Measurements from ENCODE around the gene SMG6.

Gene SMG6

DNA sequence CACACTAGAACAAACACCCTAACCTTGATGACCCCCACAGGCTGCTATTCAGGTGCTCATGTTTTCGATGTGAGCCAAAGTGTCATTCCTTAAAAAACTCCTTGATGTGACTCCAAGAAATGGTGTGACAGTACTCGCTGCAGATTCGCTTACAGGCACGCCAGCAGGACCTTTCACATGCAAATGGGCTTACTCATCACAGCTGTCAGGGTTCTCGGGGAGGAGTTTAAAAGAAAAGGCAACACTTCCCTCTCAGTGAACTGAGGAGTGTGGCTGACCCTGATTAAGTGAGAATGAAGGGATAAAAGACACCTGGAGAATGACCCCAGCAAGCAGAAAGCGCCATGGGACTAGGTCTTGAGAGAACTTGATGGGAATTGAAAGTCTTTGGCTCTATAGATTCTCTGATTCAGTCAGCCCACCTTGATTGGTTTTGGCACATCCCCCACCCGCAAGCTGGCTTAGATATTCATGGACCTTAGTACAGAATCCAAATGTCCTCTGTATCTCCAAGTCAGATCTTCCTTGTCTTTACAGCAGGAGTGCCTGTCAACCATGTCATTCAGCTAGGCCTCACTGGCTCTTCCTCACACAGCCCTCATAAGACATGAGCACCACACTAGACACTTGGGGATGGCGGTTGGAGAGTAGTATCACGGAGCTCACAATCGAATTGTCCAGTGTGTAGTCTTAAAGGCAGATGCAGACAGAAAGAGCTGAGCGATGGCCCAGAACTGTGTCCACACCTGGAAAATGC is 166.1 kb downstream of the SMG6 start:
- DNase-seq: no peak

DNA sequence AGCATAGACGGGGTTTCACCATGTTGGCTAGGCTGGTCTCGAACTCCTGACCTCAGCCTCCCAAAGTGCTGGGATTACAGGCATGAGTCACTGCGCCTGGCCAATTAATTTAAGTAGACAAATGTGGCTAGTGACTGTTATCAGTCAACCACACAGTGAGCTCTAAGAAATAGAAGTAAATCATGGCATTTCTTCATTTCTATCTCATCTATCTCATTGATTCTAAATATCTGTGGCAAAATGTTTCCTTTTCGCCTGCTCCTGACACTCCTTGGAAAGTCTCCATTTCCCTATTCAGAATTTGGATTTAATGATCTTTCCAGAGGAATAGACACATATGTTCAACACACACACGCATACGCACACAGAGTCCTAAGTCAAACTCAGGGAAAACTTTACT is 167.3 kb downstream of the SMG6 start:
- no peak for DNase-seq

DNA sequence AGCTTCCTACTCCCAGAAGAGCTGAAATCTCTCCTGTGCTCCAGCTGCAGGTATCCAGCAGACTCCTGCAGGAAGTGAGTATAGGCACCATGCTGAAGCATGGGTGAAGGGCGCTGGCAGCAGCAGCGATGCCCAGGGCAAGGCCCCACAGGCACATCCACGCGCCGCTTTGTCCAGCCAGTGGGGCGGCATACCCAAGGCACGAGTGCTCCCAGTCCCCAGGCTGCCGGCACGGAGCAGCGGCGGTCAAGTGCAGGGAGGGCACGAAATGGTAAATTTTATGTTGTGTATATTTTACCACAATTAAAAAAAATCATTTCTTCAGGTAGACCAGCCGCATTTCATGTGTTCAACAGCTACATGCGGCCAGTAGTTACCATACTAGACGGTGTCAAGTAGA is 175.6 kb downstream of the SMG6 start:
- DNase-seq: no peak

DNA sequence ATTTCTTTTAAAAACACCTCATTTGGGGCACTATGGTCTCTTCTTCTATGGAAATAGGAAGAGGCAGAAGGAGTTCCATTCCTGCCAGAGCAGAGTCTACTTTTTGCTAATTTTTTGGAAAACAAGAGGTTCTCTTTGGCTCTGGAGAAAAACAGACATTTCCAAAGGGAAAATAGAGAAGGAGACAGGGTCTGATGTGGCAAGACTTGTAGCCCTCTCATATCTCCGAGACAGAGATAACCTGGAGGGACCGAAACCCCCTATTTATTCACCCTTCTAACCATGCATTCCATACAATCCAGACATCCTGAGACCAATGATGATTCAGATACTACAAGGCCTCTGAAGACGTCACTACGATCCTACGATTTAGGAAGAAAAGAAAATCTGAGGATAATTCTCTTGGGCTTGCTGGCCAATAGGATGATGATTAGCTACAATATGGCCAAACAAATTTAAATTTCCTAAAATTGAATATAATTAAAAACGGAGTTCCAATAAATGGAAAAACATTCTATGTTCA is 178.5 kb downstream of the SMG6 start:
- no peak for DNase-seq

DNA sequence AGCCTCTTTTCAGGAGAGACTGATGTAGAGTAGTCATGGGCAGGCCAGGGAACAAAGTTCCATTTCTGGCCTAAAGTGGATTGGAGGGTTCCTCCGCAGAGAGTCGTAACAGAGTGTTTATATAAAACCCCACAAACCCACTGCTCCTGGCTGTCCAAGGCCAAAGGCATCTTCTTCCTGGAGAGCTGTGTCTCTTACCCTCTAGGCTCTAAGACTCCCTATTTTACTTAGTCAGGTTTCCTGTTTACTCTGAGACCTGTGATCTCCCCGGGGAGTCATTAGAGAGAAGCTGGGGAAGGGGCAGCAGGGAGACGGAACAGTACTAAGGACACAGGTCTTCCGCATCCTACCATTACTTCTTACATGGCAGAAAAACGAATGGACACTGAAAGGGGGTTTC is 179.2 kb downstream of the SMG6 start:
- no peak for DNase-seq

DNA sequence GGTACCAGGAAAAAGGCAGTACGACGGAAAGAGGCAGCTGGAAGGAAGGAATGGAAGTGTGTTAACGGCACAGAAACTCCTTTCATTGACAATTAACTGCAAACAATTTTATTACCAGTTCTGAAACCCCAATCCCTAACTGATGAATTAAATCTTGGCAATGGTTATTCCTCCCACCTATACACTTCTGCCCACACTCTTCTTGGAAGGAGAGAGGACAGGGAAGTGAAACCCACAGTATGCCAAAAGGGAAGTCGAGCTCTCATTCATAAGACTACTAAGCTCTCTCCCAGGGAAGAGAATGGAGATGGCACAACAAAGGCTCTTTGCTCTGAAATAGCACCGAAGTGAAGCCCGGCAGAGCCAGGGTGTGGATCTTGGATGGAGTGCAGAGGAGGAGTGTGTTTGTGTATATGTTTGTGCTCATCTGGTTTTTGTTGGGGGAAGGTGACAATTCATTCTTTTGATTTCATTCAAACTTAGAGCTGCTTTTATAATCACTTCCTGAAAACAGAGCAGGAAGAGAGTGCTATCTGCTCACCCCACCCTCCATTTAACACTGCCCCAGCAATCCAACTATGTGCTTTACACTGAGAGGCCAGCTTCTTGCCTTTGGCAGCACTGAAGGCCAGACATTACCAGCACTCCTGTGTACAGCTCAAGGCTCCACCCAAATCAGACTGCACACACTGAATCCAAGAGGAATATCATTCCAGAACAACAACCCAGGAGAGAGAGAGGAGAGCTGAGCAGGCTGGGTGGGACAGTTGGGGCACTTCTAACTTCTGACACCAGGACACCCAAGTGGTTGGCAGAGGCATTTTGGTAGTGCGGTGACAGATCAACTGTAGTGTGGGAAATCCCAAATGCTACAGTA is 180.0 kb downstream of the SMG6 start:
- no peak for DNase-seq

DNA sequence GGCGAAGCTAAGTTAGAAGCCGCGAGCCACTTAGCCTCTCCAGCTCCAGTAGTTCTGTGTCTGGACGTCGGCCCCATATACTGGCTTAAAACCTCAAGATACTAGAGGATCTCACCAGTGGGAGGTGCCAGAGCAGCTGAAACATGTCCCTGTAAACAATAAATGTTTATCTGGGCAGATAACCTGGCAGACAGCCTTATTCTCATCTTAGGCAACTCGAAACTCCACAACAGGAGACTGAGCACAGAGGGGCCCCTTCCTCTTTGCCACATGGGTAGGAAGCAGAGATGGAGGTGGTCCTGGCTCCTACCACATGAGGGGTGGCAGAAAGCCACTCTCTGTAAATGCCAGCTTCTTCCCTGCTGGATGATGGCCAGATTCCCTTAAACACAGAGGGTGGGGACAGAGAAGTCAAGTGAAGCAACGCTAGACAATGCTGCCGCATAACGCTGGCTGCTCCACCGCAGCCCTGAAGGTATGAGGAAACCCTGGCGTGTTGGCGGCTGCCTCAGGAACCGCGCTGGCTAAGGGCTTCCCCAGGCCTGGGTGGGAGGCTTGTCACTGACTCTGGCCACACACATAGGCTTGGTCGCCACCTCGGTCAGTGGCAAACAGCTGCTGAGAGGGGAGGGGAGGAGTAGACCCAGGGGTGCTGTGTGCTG is 180.8 kb downstream of the SMG6 start:
- no peak for DNase-seq

DNA sequence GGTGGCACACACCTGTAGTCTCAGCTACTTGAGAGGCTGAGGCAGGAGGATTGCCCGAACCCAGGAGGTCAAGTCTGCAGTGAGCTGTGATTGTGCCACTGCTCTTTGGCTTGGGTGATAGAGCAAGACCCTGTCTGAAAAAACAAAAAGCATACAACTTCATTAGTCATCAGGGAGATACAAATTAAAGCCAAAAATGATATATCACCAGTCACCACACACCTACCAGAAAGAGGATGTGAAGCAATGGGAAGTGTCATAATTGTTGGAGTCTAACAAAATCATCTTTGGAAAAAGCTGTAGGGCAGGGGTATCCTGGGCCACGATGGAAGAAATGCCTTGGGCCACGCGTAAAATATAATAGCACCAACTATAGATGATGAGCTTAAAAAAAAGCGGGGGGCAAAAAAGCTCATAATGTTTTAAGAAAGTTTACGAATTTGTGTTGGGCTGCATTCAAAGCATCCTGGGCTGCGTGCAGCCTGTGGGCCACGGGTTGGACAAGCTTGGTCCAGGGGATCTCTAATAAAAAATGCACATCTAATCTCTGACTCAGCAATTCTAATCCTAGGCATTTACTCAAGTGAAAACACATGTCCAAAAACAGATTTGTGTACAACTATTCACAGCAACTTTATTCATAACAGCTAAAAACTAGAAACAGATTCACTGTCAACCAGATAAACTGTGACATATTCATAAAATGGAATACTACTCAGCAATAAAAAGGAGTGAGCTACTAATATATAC is 182.8 kb downstream of the SMG6 start:
- no peak for DNase-seq

DNA sequence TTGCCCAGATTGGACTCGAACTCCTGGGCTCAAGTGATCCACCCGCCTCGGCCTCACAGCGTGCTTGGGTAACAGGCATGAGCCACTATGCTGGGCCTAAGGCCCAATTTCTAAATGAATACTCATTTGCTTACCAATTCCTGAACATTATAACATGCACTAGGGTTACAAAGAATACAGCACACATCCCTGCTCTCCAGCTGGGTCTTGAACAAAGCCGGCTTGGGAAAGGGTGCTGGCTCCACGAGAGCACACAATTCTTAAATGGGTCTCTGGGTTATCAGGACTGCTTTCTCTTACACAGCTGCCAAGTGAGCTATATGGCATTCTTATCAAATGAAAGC is 190.3 kb downstream of the SMG6 start:
- no peak for DNase-seq

DNA sequence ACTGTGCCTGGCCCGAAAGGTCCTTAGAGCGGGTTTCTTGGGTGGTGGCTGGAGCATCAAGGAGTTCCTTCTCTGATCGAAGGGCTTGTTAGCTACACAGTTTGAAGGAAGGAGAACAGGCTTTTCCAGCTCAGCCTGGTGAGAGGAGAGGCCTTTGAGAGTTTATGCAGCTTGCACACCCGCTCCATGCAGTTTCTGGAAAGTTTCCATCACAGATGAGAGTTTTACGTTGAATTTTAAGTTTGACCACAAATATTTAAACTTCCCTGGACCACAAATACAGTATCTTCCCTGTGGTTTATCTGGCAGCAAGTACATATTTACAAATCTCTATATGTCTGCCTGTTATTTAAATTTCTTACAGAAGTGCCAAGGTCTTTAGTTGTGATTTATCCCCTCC is 191.9 kb downstream of the SMG6 start:
- no peak for DNase-seq

DNA sequence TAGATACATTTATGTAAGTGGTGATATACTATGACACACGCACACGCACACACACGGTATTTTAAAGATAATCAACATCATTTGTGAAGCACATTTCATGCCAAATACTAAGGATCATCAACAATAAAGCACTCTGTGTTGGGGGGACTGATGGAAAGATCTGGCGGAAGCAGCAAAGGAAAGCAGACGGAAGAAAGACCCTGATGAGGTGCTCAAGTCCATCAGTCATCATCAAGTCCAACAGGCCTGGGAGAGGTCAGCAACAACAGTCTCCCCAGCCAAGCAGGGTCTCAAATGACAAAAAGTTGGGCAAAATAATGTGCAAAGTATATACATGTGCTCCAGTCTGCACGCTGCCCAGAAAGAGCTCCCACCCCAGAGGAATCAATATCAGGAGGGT is 193.1 kb downstream of the SMG6 start:
- DNase-seq: no peak

DNA sequence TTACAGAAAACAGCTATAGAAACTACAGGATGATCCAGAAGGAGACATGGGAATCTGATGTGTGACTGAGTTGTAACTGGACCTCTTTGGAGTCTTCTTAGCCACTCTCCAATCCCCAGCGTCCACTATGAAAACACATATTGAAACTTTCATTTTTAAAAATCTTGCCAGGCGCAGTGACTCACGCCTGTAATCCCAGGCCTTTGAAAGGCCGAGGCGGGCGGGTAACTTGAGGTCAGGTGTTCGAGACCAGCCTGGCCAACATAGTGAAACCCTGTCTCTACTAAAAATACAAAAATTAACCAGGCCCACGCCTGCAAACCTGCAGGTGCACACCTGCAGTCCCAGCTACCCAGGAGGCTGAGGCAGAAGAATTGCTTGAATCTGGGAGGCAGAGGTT is 195.4 kb downstream of the SMG6 start:
- no peak for DNase-seq

DNA sequence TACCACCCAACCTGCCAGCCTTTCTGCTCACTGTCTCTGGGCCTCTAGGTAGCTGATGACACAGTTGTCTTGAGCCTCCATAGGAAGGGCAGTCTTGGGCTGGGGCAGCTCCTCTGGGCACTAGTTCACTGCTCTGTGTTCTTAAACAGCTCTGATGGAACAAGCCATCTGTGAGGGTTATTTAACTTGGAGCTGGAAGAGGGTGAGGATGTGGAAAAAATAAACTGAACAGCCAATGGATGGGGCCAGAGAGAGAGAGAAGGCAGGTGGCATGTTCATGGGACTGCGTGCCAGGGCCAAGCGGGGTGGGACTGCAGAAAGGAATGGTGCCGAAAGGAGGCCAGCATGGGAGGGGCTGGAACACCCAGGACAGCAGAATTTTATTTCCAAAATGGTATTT is 196.1 kb downstream of the SMG6 start:
- DNase-seq: no peak

DNA sequence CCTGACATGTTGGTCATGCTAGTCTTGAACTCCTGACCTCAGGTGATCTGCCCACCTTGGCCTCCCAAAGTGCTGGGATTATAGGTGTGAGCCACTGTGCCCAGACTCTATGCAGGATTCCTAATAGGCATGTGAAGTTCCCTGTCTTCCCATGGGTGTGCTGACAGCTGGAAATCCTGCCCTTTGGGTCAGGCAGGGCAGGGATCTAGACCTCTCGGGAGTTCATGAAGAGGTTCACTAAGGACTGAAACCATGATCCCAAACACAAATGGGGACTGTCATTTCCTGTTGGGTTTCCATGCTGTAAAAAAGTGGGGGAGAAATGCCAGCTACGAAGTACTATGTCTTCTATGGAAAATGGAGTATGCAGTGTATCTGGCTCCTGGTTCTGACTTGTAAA is 196.5 kb downstream of the SMG6 start:
- no peak for DNase-seq

DNA sequence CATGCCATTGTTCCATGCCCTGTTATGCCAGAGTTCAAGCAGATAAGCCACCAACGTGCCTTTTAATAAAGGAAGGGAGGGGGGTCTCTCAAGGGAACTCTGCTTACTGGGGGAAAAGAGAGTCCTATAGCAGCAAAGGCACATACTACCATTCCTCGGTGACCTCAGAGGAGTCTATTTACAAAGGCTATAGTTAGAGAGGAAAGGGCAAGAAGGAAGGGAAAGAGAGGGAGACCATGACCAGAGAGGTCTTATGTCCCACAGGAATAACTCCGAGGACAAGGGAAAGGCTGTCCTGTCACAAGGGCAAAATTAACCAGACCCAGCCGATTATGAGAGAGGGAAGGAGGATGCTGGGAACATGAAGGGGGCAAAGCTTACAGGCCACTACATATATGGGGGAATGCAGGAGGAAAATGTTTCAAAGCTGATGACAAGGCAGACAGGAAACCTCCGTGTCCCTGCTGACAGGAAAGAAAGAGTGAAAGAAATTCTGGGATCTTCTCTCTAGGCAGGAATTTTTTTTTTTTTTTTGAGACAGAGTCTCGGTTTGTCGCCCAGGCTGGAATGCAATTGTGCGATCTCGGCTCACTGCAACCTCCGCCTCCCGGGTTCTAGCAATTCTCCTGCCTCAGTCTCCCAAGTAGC is 197.2 kb downstream of the SMG6 start:
- no peak for DNase-seq

DNA sequence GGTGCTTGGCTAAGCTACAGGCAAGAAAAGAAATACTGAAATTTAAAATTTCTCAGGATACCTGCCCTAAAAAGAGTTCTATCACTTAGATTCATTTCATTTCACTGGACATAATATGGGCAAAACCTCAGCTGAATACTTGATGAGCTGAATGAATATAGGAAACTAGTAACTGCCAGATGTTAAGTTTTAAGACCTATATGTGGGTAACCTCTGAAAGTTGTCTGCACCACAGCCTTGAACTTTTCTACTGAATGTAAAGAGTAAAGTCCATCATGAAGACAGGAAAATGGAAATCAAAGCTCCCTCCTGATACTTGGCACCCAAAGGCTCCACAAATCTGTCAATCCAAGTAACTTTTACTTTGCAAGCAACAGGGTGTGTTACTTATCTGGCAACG is 197.9 kb downstream of the SMG6 start:
- no peak for DNase-seq

DNA sequence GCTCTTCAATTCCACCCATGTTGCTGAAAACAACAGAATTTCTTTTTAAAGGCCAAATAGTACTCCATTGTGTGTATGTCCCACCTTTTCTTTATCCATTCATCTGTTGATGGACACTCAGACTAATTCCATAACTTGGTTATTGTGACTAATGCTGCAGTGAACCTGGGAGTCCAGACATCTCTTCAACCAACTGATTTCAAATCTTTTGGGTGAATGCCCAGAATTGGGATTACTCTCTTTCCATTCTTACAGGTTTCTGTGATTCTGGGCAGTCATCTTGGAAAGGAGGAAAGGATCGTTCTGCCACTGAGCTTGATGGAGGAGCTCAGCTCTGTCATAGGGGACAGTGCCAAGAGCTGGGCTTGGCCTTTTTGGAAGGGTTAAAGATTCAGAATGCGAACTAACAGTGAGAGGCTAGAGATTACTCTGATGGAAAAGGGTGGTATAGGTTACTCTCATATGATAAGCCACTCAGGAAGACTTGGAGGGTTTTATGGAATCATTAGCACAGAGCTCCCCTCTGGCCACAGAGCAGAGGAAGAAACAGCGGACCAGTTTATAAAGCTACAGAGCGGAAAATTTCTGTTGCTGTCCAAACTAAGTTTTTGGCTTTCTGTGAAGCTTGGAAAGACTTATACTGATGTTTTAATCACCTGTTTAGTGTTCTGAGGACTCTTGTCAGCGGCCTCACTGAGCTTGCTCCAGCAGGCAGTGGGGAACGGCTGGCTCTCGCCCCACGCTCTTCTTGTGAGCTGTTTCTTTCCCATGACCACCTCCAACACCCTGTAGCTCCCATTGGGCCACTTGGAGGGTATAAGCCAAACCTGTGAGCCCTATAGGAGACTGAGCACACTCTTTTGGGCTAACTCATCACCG is 200.4 kb downstream of the SMG6 start:
- no peak for DNase-seq

DNA sequence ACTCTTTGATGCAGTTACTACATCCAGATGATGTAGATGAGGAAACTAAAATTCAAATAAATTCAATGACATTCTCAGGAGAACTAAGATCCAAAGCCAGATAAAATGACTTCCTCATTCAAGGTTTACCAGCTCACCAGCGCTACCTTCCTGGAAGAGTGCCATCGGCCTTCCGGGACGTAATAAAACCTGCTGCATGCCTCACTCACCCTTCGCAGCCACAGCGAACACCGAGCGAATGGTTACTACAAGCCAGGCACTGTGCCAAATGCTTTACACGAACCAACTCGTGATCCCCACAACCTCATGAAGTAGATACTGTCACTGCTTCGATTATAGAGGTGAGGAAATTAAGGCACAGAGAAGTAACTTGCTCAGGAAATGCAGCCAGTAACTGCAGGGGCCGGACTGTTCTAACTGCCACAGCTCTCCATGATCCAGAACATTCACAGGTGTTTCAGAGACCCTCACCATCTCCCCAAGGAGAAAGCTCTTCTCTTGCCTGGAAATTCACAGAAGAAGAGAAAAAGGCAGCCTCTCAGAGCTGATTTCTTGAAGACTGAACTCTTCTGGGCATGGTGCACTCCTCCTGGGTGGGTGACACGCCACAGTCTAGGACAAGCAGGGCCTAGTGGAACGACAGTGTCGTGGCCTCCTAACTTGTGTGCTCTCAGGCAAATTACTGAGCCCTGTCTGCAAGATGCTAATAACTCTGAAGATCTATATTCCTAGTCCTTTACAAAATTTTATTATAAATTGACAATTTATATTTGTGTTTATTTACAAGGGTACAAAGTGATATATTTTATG is 201.9 kb downstream of the SMG6 start:
- DNase-seq: peak; percentile 66

DNA sequence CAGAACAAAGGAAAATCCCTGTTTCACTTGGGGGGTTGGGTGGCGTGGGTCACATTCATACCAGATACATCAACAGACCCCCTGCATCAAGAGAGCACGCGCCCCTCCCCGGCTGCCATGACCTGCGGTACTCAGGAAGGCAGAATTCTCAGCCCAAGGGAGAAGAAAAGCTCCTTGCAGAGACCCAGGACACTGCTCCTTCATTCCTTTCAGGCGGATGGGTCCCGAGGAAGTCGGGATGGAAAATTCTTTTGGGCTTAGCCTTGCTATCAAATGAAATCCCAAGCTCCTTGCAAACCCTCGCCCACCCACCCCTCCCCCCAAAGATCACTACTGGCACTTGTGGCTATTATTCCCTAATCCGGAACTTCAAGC is 208.1 kb downstream of the SMG6 start:
- no peak for DNase-seq

DNA sequence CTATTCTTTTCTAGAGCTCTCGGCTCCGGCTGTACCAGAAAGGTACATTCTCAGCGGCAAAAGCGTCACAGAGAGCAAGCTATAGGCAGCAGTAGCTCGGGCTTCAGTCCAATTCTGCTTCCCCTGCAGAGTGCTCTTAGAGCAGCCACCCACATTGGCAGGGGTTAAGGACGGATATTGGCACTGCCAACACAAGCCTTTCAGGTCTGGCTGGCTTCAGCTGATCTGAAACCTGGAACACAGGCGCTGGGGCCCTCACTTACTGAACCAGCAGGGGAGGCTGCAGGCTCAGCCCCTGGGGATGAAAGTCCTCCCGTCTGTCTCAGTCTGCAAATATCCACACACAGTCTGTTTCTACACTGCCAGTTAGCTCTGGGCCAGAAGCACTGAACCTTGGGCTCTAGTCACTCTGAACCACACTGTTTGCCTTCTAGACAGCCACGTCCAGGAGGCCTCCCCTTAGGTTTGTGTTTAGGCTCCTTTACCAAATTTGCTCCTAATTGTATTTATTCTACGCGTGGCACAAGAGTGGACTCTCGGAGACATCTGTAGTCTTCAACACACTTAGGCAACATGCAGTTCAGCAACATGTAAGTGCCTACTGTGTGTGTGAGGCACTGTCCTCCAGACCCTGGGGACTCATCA is 208.6 kb downstream of the SMG6 start:
- DNase-seq: no peak

Data from NCI-H2171 (cell line).